SK-N-SH treated with all-trans-retinoic acid at 6 μM for 48 hours (cell line): ENCODE measurements around the gene GLT6D1.

Source experiments
- ARNTL ChIP-seq: fragments of 450-650 bp; formaldehyde crosslinking; IDR thresholded peaks from 2 replicates; pipeline ENCODE4 v1.5.0; 2020; ENCODE audit warnings: low read depth, mild to moderate bottlenecking, moderate library complexity, borderline replicate concordance
- ZFP3 ChIP-seq: fragments of 250-450 bp; sonication (Bioruptor Pico); IDR thresholded peaks from 2 replicates; pipeline ENCODE4 v1.5.0; 2020; ENCODE audit warnings: mild to moderate bottlenecking, moderate library complexity
- ZFP30 ChIP-seq: fragments of 450-650 bp; formaldehyde crosslinking; IDR thresholded peaks from 2 replicates; pipeline ENCODE4 v1.5.0; 2022; ENCODE audit warnings: mild to moderate bottlenecking, moderate library complexity
- ZNF70 ChIP-seq: fragments of 450-650 bp; formaldehyde crosslinking; IDR thresholded peaks from 2 replicates; pipeline ENCODE4 v1.5.0; 2020; ENCODE audit warnings: mild to moderate bottlenecking, moderate library complexity
- TF ChIP-seq, protein P1 (sequence below): fragments of 250-450 bp; sonication (Bioruptor Pico); IDR thresholded peaks from 2 replicates; pipeline ENCODE4 v1.8.0; 2020; ENCODE audit warnings: mild to moderate bottlenecking, moderate library complexity, borderline replicate concordance

DNA sequence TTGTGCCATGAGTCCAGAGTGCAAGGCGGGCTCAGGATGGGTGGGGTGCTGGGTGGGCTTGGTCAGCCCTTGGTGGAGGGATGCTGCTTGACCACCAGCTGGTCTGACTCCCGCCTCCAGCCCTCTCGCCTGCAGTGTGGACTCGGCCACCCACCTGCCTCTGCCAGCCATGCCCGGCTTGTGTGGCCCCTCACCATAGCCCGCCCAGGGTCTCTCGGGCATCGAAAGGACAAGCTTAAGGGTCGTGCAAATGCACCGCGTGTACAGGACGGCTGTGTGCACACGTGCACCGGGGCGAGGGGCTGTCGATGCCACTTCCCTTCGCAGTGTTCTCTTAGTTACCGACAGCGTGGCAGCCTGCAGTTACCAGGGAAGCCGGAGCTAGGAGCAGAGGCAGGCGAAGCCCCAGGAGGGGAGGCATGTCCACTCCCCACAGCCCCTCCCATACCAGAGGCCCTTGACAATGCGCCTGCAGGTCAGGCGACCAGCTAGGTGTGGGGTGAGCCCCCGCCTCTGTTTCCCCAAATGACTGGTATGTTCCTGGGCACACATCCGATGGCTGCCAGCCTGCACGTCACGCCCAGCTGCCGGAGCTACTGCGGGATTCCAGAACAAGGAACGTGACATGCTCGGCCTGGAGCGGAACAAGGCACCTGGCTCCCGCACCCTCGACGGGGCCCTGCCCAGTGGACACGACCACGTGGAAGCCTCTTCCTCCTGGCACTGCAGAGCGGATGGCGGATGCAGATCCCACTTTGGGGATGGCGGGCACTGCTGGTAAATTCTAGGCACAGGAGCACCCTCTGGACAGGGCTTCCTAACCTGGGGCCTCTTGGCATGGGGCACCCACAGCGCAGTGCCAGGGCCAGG lies 31.6 kb upstream of the GLT6D1 start:
- TF ChIP-seq ZFP3 (CRISPR knock-in tag) (no peak), ZNF70 (CRISPR knock-in tag) (no peak), ARNTL (no peak), ZFP30 (CRISPR knock-in tag) (no peak)
- TF ChIP-seq, protein P1, sequence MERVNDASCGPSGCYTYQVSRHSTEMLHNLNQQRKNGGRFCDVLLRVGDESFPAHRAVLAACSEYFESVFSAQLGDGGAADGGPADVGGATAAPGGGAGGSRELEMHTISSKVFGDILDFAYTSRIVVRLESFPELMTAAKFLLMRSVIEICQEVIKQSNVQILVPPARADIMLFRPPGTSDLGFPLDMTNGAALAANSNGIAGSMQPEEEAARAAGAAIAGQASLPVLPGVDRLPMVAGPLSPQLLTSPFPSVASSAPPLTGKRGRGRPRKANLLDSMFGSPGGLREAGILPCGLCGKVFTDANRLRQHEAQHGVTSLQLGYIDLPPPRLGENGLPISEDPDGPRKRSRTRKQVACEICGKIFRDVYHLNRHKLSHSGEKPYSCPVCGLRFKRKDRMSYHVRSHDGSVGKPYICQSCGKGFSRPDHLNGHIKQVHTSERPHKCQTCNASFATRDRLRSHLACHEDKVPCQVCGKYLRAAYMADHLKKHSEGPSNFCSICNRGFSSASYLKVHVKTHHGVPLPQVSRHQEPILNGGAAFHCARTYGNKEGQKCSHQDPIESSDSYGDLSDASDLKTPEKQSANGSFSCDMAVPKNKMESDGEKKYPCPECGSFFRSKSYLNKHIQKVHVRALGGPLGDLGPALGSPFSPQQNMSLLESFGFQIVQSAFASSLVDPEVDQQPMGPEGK (CRISPR knock-in tag), result no peak
